GM12872 (cell line): Measurements from ENCODE around the gene GPR107.

Source experiments
- CTCF ChIP-seq: IDR thresholded peaks from 3 replicates; pipeline ENCODE4 v1.5.1; 2011; ENCODE audit warnings: low read depth, mild to moderate bottlenecking, low read length, moderate library complexity; ENCODE audit not compliant: insufficient read depth

GPR107 gene

GRCh38 chr9:130122456-130122855 is 68.8 kb downstream of the GPR107 start:
- no peak for TF ChIP-seq CTCF

- no peak for TF ChIP-seq CTCF
Observed at GRCh38 chr9:130124085-130124860, 70.6 kb downstream of the GPR107 start.

DNA sequence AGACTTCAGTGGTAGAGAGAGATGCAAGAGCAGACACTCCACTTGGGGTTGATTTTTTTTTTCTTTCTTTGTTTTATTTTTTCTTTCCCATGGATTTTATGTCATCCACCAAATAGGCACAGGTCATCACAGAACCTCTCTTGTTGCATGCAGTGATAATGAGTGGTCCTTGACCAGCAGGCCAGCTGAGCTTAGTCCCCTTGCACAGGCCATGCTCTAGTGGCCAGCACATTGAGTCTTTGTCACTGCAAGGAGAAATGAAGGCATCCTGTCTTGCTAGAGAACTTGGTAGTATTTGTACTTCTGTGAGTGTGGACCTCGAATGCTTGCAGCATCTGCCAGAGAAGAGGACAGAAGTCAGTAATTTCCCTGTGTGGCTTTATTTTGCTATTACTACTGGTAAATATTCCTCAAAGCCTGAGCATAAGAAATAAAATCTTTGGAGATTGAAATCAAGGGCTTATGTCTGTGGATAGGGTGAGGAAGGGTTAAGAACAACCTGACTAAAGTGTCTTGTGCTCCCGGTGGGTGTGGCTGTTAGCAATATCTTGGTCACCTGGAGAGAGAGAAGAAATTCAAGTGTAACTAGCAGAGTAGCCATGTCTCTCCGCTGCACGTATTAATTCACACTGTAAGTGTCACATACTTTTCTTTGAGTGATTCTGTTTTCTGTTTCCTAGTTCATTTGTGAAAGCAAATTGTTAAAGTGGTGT is 73.2 kb downstream of the GPR107 start:
- TF ChIP-seq CTCF = no peak

DNA sequence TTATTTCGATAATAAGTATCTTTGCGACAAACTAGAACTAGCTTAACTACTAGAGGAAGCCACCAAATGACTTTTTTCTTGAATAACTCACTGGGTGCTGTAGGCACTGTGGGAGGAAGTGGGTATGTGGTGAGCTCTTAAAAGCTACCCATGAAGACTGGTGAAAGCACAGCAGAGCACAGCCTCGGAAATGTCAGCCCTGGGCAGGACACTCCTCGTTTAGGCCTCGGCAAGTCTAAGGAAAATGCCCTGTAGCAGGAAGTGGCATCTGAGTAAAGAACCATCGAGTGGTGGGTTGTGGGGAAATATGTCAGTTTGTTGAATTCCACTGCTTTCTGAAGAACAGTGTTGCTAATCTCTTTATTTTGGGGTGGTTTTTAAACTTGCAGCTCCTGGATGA is 74.5 kb downstream of the GPR107 start:
- TF ChIP-seq CTCF = no peak

DNA sequence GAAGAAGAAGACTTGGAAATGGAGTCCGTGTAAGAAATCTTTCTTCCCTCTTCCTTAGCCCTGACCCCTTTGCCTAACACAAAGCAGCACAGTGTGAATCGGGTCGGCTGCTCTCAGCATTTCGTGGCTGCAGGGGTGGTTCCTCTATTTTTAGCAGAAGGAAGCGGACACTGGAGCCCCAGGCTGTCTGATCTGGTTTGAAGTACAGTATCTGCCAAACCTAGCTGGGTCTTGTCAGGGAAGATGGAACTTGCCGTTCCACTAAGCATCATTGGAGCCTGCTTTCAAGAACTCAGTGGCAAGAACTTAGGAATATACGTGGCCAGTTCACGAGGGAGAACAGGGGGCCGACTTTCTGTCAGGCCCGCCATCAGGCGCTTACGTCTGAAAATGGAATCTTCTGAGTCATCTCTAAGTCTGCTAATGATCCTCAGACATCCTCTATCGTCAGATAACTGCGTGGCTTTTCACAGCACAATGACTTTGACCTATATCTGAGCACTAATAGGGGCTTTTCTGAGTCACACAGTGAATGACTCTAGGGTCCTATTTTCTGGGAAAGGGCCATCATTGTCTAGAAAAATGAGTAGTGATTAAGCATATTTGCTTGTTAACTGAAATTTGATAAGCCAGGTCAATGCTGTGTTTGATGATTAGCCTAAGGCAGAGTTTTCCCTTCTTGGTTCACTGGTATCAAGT is 75.2 kb downstream of the GPR107 start:
- TF ChIP-seq CTCF = no peak

- no peak for TF ChIP-seq CTCF
Observed at GRCh38 chr9:130129432-130130061, 75.8 kb downstream of the GPR107 start.

DNA sequence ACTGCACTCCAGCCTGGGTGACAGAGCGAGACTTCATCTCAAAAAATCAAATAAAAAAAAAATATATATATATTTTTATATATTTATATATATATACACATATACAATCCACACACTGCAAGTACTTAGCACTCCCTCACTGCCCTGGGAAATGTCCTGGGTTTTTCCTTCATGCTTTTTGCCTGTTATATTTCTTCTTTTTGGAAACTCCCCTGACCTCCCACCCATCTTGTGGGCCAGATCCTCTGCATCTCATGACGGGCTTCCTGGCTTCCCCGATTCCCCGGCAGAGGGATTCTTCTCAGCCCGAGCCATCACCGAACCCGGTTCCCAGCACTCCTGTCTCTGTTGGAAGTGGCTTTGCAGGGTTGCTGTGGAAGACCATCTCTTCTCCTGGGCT is 79.0 kb downstream of the GPR107 start:
- TF ChIP-seq CTCF = no peak
